Medulla oblongata (tissue), 1 donor: ENCODE results near the gene PLA2G4F.
"Not testable (repeated sequence)": the region's sequence is repeated elsewhere in the genome, so short reads cannot be mapped to it uniquely, and the experiment has no call there.

Experiments
- DNase-seq: peaks from one replicate; pipeline ENCODE4 v3.0.0-alpha.2; 2015; ENCODE audit errors: extremely low spot score

PLA2G4F gene

DNA sequence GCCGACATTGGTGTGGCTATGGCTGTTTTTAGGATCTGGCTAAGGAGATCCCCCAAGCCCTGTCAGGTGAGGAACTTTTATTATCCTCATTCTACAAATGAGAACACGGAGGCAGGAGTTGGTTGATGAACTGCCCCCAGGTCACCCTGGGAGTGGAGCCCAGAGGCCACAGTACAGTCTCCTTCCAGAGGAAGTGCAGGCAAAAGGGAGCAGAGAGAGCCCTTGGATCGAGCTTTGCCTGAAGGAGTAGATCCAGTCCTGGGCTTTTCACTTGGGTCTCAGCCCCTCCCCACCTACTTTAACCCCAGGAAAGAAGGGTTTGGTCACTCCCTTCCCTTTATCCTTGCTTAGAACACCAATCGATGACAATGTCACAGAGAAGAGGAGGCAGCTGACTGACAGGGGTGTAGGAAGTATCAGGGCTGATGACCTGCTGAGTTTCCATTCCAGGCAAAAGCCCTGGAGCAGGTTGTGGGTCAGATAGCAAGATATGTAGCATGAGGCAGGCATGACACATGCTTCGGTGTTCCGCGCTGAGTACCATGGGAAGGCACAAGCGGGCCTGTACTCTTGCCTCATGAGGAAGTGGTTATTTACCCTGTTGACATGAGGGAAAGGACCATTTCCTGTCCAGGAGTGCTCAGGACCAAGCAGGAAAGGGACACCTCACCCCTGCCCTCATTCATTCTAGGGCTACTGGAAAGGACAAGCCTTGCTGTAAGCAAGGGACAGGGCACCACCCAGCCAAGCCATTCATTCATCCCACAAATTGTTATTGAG lies 56.2 kb downstream of the PLA2G4F start:
- DNase-seq, result no peak

DNA sequence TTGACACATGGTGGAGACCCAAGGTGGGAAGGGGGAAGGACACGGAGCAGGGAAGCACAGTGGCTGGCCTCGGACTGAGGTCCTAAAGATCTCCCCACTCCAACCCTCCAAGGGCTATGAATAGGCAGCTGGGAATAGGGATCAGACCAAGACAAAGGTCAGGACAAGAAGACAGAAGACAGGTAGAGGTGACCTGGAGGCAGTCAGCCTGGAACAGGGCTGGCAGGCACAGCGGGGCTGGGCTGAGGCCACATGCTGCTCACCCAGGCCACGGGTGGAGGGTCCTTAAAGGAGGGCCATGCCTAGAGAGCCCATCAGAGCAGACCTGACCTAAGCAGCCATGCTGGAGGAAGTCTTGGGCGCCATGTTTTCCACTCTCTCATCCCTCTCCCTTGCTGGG lies 59.4 kb downstream of the PLA2G4F start:
- no peak for DNase-seq

DNA sequence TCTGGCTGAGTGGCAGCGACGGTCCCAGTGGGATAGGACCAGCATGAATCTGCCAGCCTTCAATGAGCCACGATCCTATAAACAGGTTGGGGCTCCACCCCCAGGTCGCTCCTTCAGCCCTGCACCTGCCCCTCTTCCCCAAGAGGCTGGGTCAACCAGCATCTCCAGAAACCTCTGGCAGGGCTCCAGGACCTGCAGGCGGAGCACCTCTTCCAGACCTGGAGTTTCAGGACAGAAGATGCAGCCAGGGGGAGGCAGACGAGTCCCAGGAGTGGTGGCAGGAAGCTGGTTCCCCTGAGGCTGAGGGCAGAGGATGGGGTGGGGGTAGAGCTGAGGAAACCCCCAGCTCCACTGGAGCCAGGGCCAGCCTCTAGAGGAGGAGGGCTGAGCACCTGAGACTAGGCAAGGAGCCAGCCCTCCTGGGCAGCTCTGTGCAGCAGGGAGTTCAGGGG lies 61.9 kb downstream of the PLA2G4F start, which contains the start of gene PLA2G4D:
TSS of gene PLA2G4D (minus strand) at position 51 of the 452 bp plus-strand sequence. CDS start 103 bp downstream, outside the sequence.
- no peak for DNase-seq

DNA sequence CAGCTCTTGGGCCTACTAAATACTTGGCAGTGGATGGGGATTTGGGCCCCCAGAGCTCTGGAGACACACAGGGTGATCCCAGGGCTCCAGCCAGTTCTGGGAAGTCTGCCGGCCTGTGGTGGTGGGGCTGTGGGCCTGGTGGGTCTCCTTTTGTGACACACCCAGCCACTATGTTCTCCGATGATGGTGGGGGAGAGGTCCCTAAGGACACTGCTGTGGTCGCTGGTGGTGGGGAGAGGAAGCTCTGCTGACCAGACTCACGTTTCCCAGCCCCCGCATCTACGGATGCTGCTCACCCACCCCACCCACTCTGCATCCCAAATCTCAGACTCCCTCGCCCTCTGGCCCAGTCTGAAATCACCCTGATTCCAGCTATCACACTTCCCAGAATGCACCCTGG lies 62.5 kb downstream of the PLA2G4F start:
- no peak for DNase-seq

DNA sequence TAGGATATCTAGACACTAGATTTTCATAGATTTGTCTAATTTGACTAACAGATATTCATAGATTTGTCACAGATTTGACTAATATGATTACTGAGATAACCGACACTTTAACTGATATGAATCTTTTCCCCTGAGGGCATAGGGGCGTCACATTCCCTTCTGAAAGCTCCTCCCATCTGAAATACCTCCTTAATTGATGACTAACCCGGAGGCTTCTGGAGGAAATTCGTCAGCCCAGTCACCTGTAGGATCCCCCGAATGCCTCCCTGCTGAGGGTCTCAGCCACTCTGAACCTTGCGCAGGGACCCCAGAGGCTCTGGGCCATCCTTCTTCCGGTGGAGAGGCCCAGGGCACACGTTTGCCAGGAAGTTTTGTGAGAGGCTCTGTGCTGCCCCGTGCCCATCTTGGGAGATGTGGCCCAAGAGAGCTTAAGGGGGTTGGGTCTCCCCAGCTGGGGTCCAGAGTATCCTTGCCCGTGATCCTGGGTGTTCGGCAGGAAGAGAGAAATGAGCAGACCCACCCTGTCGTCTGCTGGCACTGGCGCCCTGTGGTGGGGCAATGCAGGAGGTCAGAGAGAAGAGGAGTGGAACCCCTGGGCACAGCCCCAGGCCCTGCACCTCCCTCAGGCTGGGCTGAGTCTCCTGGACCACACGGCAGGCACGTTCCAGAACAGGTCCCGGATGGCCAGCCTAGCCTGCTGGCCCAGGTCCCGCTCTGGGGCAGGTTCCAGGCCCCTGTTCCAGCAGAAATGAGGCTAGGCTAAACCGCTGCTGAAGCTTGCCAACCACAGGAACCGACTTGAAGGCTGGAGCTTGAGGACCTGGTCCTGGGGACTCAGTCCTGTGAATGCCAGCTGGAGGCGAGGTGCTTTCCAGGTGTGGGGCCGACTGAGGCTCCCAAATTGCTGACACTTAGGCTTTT lies 63.8 kb downstream of the PLA2G4F start:
- peak; percentile 65 for DNase-seq

DNA sequence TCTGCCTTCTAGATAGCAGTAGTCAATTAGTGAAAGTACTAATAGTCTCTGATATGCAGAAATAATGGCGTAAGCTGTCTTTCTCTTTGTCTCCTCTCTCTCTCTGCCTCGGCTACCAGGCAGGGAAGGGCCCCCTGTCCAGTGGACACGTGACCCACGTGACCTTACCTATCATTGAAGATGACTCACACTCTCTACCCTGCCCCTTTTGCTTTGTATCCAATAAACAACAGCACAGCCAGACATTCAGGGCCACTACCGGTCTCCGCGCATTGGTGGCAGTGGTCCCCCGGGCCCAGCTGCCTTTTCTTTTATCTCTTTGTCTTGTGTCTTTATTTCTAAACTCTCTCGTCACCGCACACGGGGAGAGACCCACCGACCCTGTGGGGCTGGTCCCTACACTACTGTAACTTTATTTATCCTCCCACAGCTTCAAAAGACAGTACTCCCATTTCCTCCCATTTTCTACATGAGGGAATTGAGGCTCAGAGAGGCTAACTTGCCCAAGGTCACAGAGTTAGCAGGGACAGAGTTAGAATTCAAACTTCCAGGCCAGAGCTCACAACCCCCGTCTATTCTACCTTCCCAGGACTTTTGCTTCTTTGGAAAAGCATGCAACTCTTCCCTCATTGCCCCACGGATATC lies 64.6 kb downstream of the PLA2G4F start:
- not testable (repeated sequence) for DNase-seq

DNA sequence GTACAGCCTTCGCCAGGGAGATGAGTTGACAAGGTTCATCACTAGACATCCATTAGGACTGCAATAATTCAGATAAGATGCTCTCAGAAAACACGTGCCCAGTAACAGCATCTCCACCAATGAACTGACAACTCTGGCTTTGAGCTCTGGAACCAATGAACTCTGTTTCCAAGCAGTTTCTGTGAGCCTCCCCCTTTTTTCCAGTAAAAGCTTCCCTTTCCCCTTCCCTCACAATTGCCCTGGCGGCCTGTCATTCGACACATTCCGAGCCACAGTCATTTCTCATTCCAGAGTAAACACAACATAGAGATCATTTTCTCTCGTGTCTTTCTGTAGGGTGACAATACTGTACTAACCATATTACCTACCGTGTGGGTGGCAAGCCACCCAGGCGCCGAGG lies 65.7 kb downstream of the PLA2G4F start:
- no peak for DNase-seq

DNA sequence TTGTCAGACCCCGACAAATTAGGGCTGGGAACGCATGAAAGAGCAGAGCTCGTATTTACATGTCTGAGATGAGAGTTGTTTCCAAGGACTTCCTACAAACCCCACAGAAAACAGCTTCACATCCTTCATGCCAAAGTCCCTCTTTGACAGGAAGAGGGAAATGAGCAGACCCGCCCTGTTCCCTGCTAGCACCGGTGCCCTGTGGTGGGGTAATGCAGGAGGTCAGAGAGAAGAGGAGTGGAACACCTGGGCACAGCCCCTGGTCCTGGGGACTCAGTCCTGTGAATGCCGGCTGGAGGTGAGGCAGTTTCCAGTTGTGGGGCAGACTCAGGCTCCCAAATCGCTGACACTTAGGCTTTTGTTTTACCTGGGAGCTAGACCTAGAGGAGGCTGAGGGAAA lies 66.1 kb downstream of the PLA2G4F start:
- DNase-seq, result no peak

DNA sequence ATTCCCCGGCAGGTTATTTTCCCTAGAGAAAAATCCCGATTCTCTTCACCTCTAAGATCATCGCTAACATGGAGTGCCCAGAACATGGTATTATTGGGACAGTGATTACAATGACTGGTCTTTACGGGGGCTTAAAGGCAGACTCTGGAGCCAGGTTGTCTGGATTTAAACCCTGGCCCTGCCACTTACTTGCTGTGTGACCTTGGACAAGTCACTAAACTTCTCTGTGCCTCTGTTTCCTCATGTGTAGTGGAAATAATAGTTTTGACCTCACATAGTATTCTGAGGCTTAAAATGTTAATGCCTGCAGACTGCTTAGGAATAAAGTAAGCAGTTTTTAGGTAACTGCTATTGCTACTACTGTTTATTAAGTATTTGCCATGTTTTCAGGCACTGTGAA lies 66.5 kb downstream of the PLA2G4F start:
- no peak for DNase-seq
